Neural progenitor cell (in vitro differentiated cells): ENCODE measurements around the gene UQCC2.

Source experiments
- EZH2 ChIP-seq: fragments of 200-600 bp; sonication (generic); IDR thresholded peaks from 2 replicates; pipeline ENCODE4 v1.6.1; 2017; ENCODE audit warnings: antibody characterized with exemption, mild to moderate bottlenecking, moderate library complexity
- EZH2phosphoT487 ChIP-seq: fragments of 200-600 bp; sonication (generic); IDR thresholded peaks from 2 replicates; pipeline ENCODE4 v1.6.1; 2017; ENCODE audit warnings: antibody characterized with exemption
- TF ChIP-seq, protein P1 (sequence below): fragments of 200-600 bp; sonication (generic); IDR thresholded peaks from 2 replicates; pipeline ENCODE4 v1.5.1; 2017; ENCODE audit warnings: antibody characterized with exemption, mild to moderate bottlenecking

DNA sequence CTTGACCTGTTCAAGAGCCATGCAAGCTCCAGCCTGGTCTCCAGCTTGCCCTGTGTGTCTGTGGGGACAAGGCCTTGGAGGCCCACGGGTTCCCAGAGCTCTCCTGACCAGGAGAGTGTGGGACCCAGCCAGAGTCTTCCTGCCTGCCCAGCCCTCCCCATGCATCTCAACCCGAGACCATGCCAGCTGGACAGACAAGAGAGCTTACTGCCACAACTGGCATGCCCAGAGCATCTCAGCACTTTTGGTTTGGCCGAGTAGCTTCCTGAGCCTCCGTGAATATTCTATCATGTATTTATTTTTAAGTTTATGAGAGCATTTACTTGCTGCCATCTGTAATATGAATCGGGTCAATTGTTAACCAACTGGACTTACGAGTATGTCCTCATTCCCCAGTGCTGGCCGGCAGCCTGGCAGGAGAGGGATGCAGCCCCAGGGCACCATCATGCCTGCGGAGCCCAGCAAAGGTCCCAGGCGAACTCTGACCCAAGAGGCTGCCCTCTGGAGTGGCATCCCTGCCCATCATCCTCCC is 20.3 kb upstream of the UQCC2 start:
- TF ChIP-seq EZH2 (no peak), EZH2phosphoT487 (no peak)
- TF ChIP-seq, protein P1, sequence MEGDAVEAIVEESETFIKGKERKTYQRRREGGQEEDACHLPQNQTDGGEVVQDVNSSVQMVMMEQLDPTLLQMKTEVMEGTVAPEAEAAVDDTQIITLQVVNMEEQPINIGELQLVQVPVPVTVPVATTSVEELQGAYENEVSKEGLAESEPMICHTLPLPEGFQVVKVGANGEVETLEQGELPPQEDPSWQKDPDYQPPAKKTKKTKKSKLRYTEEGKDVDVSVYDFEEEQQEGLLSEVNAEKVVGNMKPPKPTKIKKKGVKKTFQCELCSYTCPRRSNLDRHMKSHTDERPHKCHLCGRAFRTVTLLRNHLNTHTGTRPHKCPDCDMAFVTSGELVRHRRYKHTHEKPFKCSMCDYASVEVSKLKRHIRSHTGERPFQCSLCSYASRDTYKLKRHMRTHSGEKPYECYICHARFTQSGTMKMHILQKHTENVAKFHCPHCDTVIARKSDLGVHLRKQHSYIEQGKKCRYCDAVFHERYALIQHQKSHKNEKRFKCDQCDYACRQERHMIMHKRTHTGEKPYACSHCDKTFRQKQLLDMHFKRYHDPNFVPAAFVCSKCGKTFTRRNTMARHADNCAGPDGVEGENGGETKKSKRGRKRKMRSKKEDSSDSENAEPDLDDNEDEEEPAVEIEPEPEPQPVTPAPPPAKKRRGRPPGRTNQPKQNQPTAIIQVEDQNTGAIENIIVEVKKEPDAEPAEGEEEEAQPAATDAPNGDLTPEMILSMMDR: no peak
